H9 (cell line): Measurements from ENCODE around the gene NXT1. TPM values are rescaled to one million over a fixed set of nuclear protein-coding genes. Genes with fewer than 3 reads are reported as not detected.

Experiments
- DNase-seq: peaks from one replicate; pipeline ENCODE4 v3.0.0-alpha.2; 2017
- H2AFZ ChIP-seq: one replicate; pipeline ENCODE4 v1.6.1; 2013; ENCODE audit warnings: mild to moderate bottlenecking, low read length, control low read depth, moderate library complexity
- H2AK5ac ChIP-seq: 2 replicates; pipeline ENCODE4 v1.6.1; 2013; ENCODE audit warnings: low read length, control low read depth, mixed read lengths; ENCODE audit not compliant: insufficient read length
- H2BK120ac ChIP-seq: one replicate; pipeline ENCODE4 v1.6.1; 2013; ENCODE audit warnings: low read depth, mild to moderate bottlenecking, low read length, control low read depth, inconsistent platforms; ENCODE audit not compliant: poor library complexity, severe bottlenecking
- H2BK12ac ChIP-seq: 2 replicates; pipeline ENCODE4 v1.6.1; 2013; ENCODE audit warnings: low read length, control low read depth, mixed read lengths, low read depth; ENCODE audit not compliant: insufficient read length
- H2BK15ac ChIP-seq: 2 replicates; pipeline ENCODE4 v1.6.1; 2013; ENCODE audit warnings: low read depth, low read length, control low read depth
- H2BK20ac ChIP-seq: one replicate; pipeline ENCODE4 v1.6.1; 2013; ENCODE audit warnings: low read depth, mild to moderate bottlenecking, low read length, control low read depth, inconsistent platforms; ENCODE audit not compliant: poor library complexity, severe bottlenecking
- H2BK5ac ChIP-seq: 2 replicates; pipeline ENCODE4 v1.6.1; 2013; ENCODE audit warnings: low read length, control low read depth, mixed read lengths; ENCODE audit not compliant: insufficient read length
- H3K14ac ChIP-seq: 2 replicates; pipeline ENCODE4 v1.6.1; 2013; ENCODE audit warnings: low read length, control low read depth; ENCODE audit not compliant: insufficient read depth
- H3K18ac ChIP-seq: 2 replicates; pipeline ENCODE4 v1.6.1; 2013; ENCODE audit warnings: low read depth, mild to moderate bottlenecking, mixed read lengths, low read length, control low read depth; ENCODE audit not compliant: insufficient read length
- H3K23ac ChIP-seq: 2 replicates; pipeline ENCODE4 v1.6.1; 2013; ENCODE audit warnings: low read length, control low read depth, mixed read lengths, low read depth; ENCODE audit not compliant: insufficient read length
- H3K23me2 ChIP-seq: 2 replicates; pipeline ENCODE4 v1.6.1; 2013; ENCODE audit warnings: low read depth, mild to moderate bottlenecking, mixed read lengths, low read length, control low read depth; ENCODE audit not compliant: insufficient read length, poor library complexity, severe bottlenecking
- H3K27ac ChIP-seq: 2 replicates; pipeline ENCODE4 v1.5.1; 2013; ENCODE audit warnings: low read length, control low read depth, mixed read lengths, low read depth; ENCODE audit not compliant: insufficient read length
- H3K27me3 ChIP-seq: 2 replicates; pipeline ENCODE4 v1.6.1; 2013; ENCODE audit warnings: low read length, control low read depth, inconsistent platforms; ENCODE audit not compliant: insufficient read depth
- H3K4ac ChIP-seq: 2 replicates; pipeline ENCODE4 v1.6.1; 2013; ENCODE audit warnings: low read depth, mild to moderate bottlenecking, control low read depth, inconsistent platforms, low read length, moderate library complexity
- H3K4me1 ChIP-seq: 2 replicates; pipeline ENCODE4 v1.6.1; 2013; ENCODE audit warnings: low read length, control low read depth, inconsistent platforms; ENCODE audit not compliant: insufficient read depth
- H3K4me2 ChIP-seq: 2 replicates; pipeline ENCODE4 v1.6.1; 2013; ENCODE audit warnings: low read length, control low read depth, mixed read lengths; ENCODE audit not compliant: insufficient read length, insufficient read depth
- H3K56ac ChIP-seq: 2 replicates; pipeline ENCODE4 v1.6.1; 2013; ENCODE audit warnings: low read depth, mild to moderate bottlenecking, mixed read lengths, low read length, control low read depth; ENCODE audit not compliant: insufficient read length
- H3K79me1 ChIP-seq: 2 replicates; pipeline ENCODE4 v1.6.1; 2013; ENCODE audit warnings: low read depth, mild to moderate bottlenecking, moderate library complexity, low read length, control low read depth, inconsistent platforms; ENCODE audit not compliant: insufficient read depth, poor library complexity, severe bottlenecking
- H3K79me2 ChIP-seq: 2 replicates; pipeline ENCODE4 v1.6.1; 2013; ENCODE audit warnings: low read length, control low read depth, inconsistent platforms; ENCODE audit not compliant: insufficient read depth
- H3K9ac ChIP-seq: 2 replicates; pipeline ENCODE4 v1.6.1; 2013; ENCODE audit warnings: low read length, control low read depth, mixed read lengths; ENCODE audit not compliant: insufficient read length; ENCODE audit errors: extremely low read depth
- H3K9me3 ChIP-seq: one replicate; pipeline ENCODE4 v1.6.1; 2013; ENCODE audit warnings: low read depth, low read length, inconsistent platforms; ENCODE audit not compliant: control insufficient read depth
- H3T11ph ChIP-seq: one replicate; pipeline ENCODE4 v1.6.1; 2013; ENCODE audit warnings: mild to moderate bottlenecking, low read length, control low read depth, inconsistent platforms
- H4K20me1 ChIP-seq: one replicate; pipeline ENCODE4 v1.6.1; 2013; ENCODE audit not compliant: control insufficient read depth, insufficient read length, insufficient read depth
- H4K5ac ChIP-seq: 2 replicates; pipeline ENCODE4 v1.6.1; 2013; ENCODE audit warnings: low read depth, mild to moderate bottlenecking, mixed read lengths, low read length, control low read depth; ENCODE audit not compliant: insufficient read length
- H4K8ac ChIP-seq: replicated peaks from 2 replicates; pipeline ENCODE4 v1.6.1; 2013; ENCODE audit warnings: low read length, control low read depth, mixed read lengths, low read depth; ENCODE audit not compliant: insufficient read length
- H4K91ac ChIP-seq: 2 replicates; pipeline ENCODE4 v1.6.1; 2013; ENCODE audit warnings: low read depth, mild to moderate bottlenecking, moderate library complexity, mixed read lengths, low read length, control low read depth; ENCODE audit not compliant: insufficient read length
- H3K27ac Mint-ChIP-seq, 3 experiments: 2 replicates in 2 of 3; 3 replicates in 1 of 3; pipeline ENCODE4 v1.8.0; 2020 to 2021; ENCODE audit warnings: mixed read lengths in 3 of 3, mild to moderate bottlenecking in 1 of 3, moderate library complexity in 1 of 3
- H3K27me3 Mint-ChIP-seq: 2 replicates; pipeline ENCODE4 v1.8.0; 2021; ENCODE audit warnings: low read depth, mild to moderate bottlenecking, moderate library complexity, mixed read lengths
- H3K36me3 Mint-ChIP-seq, 3 experiments: 2 replicates in 2 of 3; 3 replicates in 1 of 3; pipeline ENCODE4 v1.8.0; 2020 to 2021; ENCODE audit warnings: low read depth in 3 of 3, mixed read lengths in 3 of 3; ENCODE audit not compliant: insufficient read depth in 1 of 3
- H3K4me1 Mint-ChIP-seq, 2 experiments: 2 replicates each; pipeline ENCODE4 v1.8.0; 2020; ENCODE audit warnings: mixed read lengths in 2 of 2
- H3K4me3 Mint-ChIP-seq, 2 experiments: 2 replicates in 1 of 2; 3 replicates in 1 of 2; pipeline ENCODE4 v1.8.0; 2020 to 2021; ENCODE audit warnings: mild to moderate bottlenecking in 2 of 2, mixed read lengths in 2 of 2, moderate library complexity in 1 of 2
- H3K9me3 Mint-ChIP-seq, 2 experiments: 2 replicates in 1 of 2; 3 replicates in 1 of 2; pipeline ENCODE4 v1.8.0; 2020; ENCODE audit warnings: mild to moderate bottlenecking in 2 of 2, mixed read lengths in 2 of 2, moderate library complexity in 1 of 2
- CTCF ChIP-seq: fragments of 200-600 bp; sonication (generic); conservative IDR thresholded peaks from 3 replicates; pipeline ENCODE4 v1.8.0; 2021; ENCODE audit warnings: antibody characterized with exemption, mild to moderate bottlenecking
- WGBS: extraction: QIAGEN DNeasy Blood & Tissue Kit; methylation state at CpG from one replicate; pipeline ENCODE4 v1.1.7; 2013; ENCODE audit warnings: missing lambda C conversion rate, low lambda C conversion rate, mixed read lengths; ENCODE audit not compliant: insufficient read length; ENCODE audit errors: extremely low coverage; 5-methylcytosine and 5-hydroxymethylcytosine counted together
- total RNA-seq: library from RNA; stranded (reverse); gene quantifications from 2 replicates; pipeline ENCODE4 v1.2.1, GENCODE V29; 2021

The NXT1 gene
- total RNA-seq, 1 experiment from 2014 or later = 25.5 TPM

DNA sequence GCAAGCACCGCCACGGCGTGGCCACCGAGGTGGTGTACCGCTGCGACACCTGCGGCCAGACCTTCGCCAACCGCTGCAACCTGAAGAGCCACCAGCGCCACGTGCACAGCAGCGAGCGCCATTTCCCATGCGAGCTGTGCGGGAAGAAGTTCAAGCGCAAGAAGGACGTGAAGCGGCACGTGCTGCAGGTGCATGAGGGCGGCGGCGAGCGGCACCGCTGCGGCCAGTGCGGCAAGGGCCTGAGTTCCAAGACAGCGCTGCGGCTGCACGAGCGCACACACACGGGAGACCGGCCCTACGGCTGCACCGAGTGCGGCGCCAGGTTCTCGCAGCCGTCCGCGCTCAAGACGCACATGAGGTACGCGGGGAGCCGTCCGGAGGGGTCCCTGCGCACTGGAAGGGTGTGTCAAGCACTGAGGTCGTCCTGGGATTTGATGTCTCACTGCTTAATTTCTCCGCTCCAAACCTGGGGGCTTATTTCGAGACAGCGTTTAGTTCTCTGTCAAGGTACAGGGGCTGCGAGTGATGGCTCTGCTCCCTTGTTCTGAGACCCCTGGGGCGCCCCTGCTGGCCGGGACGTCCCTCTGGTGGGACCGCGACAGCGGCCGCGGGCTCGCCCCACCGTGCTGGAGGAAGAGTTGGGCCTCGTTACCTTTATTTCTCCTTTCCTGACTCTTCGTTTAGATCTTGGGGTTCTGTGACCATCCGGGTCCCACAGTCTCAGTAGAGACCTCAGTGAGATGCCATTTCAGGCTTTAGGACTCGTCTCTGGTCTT is 15.0 kb downstream of the NXT1 start:
- Histone ChIP-seq H2AK5ac (no peak overlapping the region), H3K4me2 (no peak overlapping the region), H3K23ac (no peak overlapping the region), H4K20me1 (no peaks in the 10 kb centered on the region), H3K4ac (no peak overlapping the region), H3K4me1 (no peaks in the 10 kb centered on the region; the same call in 1 of the 2 replicates), H3K79me1 (peaks cover 3% of the 10 kb centered on the region), H2BK20ac (no peak overlapping the region), H3K27ac (no peak overlapping the region), H2BK15ac (no peak overlapping the region), H2BK120ac (no peak overlapping the region), H2AFZ (no peak overlapping the region), H3K27me3 (no peaks in the 10 kb centered on the region), H4K8ac (no peak overlapping the region), H3K79me2 (peaks cover 7% of the 10 kb centered on the region; the same call in 1 of the 2 replicates), H3K23me2 (peaks cover 6% of the 10 kb centered on the region), H3K9me3 (no peaks in the 10 kb centered on the region), H3K18ac (no peak overlapping the region), H3K9ac (no peak overlapping the region), H2BK5ac (no peak overlapping the region), H3K56ac (no peak overlapping the region), H3K14ac (no peak overlapping the region), H3T11ph (no peak overlapping the region), H2BK12ac (no peak overlapping the region), H4K5ac (no peak overlapping the region), H4K91ac (no peak overlapping the region)
- no CpG with 5 or more reads among the region's 65 CpGs for WGBS
- peaks cover 12 to 25% of the 10 kb centered on the region in 2 experiments for H3K4me1 Mint-ChIP-seq
- H3K27ac Mint-ChIP-seq = peak overlapping the region in 2 of 3 experiments; percentile 25 to 50; a peak in 3 of 7 replicates
- TF ChIP-seq CTCF = peak; percentile 36; the same call in 1 of the 3 replicates
- no peak overlapping the region; a peak in 2 of 5 replicates for H3K4me3 Mint-ChIP-seq
- H3K9me3 Mint-ChIP-seq = no peaks in the 10 kb centered on the region; a peak in 1 of 5 replicates
- H3K27me3 Mint-ChIP-seq = no peaks in the 10 kb centered on the region
- DNase-seq = no peak
- peaks cover 24 to 48% (median 38%) of the 10 kb centered on the region in 3 experiments for H3K36me3 Mint-ChIP-seq
